Right ventricle myocardium superior (tissue), 1 donor: ENCODE measurements around the gene SH3PXD2A. TPM values are rescaled to one million over a fixed set of nuclear protein-coding genes. Genes with fewer than 3 reads are reported as not detected.

Experiments used
- ATAC-seq: fragments of 200-7000 bp; cut with Tn5 transposase; one replicate; pipeline ENCODE4 v1.9.1; 2020; ENCODE audit warnings: mild to moderate bottlenecking; ENCODE audit not compliant: poor library complexity
- DNase-seq: peaks from one replicate; pipeline ENCODE4 v3.0.0-alpha.2; 2020
- intact Hi-C: fragments of 100-400 bp; cut with DNase I; formaldehyde crosslinking; loops from one replicate; pipeline ENCODE4 v1.11.2; 2022
- total RNA-seq: library from RNA; stranded (reverse); fragmentation: NEBNext Ultra II Directional; extraction: Animal tissue kit (Norgen Biotek cat#: 25700); gene quantifications from one replicate; pipeline ENCODE4 v1.2.1, GENCODE V29; 2021
- donor health status: DM: no; HTN: yes; CAD: no; lungs with severe emphysema.

The SH3PXD2A gene
- total RNA-seq, 1 donor from 2014 or later: 27.0 TPM

DNA sequence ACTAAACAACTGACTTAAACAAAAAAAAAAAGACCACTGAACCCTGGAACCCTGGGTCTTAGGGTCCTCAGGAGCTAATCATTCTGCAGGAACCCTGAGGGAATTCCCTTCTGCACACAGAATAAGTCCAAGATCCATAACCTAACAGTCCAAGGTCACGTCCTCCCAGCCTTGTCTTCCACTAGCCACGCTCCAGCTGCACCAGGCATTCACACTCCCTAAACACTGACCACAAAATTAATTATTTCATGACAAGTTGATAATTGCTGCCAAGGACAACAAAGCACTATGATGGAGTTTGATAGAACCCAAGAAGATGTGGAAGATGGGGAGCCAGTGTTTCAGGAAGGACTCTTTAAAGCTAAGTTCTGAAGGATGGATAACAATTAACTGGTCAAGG, 130.6 kb downstream of the SH3PXD2A start:
- ATAC-seq (no peak), DNase-seq (peak; percentile 2)
- intact Hi-C loops: no loop called here

DNA sequence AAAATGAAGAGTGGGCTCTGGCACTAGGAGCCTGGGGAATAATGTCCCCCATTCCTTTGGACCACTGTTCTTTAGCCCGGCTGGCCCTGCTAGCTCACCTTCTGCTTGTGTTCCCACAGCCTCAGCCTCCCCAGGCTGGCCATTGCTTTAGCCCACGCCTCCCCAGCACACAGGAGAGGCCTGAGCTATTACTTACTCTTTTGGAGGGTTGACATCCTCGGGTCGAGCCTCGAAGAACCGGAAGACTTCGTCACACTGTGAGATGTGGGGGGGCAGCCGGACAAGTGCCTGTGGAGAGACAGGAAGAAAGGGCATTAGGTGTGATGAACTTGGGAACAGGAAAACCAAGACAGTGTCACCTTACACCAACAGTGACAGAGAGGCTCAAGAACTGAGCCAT, 131.3 kb downstream of the SH3PXD2A start:
- ATAC-seq: no peak
- DNase-seq: peak; percentile 12
- intact Hi-C loops: no loop called here

DNA sequence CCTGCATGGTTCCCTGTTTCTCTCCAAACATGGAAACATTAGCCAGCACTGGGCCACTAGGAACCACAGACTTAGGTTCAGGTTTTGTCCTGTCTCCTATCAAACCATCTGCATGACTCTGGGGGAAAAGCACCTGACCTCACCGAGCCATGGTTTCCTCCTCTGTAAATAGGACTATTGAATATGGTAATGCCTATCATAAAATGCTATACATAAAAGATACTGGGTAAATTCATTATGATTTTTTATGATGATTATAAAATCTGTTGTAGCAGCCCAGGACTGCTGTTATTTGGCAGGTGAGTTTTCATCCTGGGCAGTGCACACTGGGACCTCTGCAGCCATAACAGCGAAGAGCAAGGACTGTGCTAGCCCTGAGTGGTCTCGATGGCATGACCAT, 131.8 kb downstream of the SH3PXD2A start:
- no peak for ATAC-seq
- peak; percentile 8 for DNase-seq
- intact Hi-C loops: no loop called here

DNA sequence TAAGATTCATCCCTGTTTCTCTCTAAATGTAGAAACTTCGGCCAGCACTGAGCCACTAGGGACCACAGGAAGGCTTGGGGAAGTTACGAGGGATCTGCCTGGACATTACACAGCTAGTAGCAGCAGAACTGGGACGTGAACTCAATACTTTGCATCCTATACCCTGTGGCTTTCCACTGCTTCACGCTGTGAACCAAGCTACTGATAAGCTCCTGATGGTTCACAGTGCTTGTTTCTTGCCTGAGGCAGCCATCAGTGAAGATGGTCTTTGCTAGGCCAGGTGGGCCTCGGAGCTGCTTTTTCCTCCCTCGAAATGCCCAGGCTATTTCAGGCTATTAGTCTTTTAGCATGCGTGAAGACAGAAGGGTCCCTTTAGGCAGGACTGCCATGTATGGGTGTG, 132.7 kb downstream of the SH3PXD2A start:
- DNase-seq: peak; percentile 8
- intact Hi-C loops: no loop called here
- ATAC-seq: no peak

DNA sequence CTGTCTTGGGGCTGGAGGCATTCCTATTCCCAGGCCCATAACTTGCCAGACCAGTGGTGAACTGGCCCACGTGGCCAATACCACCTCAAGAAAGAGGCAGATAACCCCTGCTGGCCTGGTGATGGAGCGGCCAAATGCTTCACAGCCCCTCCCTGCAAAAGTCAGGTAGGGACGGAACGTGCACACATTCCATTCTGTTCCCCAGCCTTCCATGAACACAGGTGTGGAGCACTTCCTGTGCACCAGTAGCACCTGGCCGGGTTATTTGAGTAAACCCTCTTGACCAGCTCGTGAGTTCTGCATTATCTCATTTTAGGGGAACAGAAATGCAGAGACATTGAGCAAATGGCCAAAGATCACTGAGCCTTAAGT, 134.4 kb downstream of the SH3PXD2A start:
- DNase-seq (peak; percentile 8), ATAC-seq (no peak)
- intact Hi-C loops: no loop called here

DNA sequence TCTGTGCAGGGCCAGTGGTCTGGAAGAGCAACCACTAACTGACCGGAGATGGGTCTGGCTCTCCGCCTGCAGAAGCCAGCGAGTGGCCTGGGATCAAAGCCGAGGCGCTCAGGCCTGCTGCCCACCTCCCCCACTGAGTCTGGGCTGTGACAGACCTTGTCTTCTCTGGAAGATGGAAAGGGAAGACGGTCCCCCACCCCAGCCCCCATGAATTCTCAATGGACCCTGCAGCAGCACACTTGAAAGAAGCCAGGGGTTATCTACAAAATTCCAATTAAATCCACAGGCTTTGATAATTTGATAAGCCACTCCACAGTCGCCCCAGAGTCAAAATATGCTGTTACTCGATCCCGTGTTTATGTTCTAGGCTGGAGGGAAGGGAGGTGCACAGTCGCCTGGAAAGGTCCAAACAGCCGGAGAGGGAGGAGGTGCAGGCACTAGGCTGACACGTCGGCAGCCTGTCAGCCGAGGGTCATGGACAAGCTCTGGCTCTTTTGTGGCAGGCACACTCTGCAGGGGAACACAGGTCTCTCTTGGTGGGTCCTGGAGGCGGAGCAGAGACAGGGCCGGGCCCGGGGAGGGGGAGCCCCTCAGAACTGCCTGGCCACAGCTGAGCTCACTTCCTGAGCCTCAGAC, 134.9 kb downstream of the SH3PXD2A start:
- DNase-seq (peak; percentile 39), ATAC-seq (peak; percentile 76)
- intact Hi-C loops: no loop called here

DNA sequence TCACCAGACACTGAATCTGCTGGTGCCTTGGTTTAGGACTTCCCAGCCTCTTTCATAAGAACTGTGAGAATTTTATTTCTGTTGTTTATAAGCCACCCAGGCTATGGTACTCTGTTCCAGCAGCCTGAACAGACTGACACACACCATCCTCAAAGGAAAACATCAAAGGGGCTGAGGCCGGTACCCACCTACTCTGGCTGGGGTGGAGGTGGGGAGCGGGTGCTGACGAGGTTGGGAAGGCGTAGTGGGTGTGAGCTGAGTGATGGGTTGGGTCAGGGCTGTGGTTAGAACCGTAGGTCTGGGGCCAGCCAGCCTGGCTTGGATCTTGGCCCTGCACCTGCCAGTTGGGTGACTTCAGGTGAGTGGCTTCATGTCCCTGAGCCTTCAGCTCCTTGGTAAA, 136.3 kb downstream of the SH3PXD2A start:
- intact Hi-C loops: no loop called here
- DNase-seq (peak; percentile 16), ATAC-seq (no peak)

DNA sequence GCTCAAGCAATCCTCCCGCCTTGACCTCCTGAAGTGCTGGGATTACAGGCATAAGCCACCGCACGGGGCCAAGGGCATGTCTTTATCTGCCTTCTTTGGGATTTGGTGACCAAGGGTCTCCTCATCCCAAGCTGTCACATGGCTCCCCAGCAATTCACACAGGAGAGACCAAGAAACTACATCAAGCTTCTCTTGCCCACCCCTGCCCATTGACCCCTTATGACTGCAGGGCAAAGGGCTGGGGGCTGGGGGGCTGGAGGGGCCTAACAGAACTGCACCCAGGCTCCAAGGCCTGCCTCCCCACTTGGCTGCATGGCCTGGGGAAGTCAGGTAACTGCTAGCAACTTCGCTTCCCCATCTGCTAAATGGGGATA, 137.1 kb downstream of the SH3PXD2A start:
- DNase-seq: peak; percentile 24

DNA sequence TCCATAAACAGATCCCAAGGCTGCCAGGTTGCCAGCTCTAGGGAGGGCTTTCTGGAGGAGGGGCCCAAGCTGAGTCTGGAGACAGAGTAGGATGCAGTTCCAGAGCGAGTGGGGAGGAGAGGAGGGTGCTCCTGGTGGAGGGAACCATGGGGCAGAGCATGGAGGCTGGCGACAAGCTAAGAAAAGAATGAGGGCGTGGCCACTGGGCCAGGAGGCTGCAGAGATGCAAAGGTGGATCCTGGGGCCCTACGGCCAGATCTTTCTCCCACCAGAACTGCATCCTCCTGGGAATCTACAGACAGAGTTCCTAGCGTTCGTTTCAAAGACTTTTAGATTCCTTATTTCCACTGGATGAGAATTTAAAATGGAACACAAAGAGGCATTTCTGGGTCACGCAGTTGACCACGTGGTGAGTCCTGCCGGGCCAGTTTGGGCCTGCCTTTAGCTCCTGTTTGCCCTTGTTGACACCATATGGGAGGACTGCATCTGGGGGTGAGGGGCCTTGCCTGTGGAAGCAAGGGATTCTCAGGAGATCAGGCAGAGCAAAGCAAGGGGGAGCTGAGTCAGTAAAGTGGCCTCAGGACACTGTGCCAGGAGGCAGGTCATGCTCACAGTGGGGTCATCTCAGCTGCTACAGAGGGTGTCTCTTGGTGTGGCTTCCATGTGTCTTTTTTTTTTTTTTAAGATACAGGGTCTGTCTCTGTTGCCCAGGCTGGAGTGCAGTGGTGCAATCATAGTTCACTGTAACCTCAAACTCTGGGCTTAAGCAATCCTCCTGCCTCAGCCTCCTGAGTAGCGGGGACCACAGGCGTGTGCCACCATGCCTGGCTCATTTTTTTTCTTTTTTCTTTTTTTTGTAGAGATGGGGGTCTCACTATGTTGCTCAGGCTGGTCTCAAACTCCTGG, 137.8 kb downstream of the SH3PXD2A start:
- intact Hi-C loops: no loop called here
- ATAC-seq: no peak
- peak; percentile 14 for DNase-seq

More for the DNA sequence above, 137.1 kb downstream of the SH3PXD2A start:
- intact Hi-C loops: no loop called here
- ATAC-seq: no peak

DNA sequence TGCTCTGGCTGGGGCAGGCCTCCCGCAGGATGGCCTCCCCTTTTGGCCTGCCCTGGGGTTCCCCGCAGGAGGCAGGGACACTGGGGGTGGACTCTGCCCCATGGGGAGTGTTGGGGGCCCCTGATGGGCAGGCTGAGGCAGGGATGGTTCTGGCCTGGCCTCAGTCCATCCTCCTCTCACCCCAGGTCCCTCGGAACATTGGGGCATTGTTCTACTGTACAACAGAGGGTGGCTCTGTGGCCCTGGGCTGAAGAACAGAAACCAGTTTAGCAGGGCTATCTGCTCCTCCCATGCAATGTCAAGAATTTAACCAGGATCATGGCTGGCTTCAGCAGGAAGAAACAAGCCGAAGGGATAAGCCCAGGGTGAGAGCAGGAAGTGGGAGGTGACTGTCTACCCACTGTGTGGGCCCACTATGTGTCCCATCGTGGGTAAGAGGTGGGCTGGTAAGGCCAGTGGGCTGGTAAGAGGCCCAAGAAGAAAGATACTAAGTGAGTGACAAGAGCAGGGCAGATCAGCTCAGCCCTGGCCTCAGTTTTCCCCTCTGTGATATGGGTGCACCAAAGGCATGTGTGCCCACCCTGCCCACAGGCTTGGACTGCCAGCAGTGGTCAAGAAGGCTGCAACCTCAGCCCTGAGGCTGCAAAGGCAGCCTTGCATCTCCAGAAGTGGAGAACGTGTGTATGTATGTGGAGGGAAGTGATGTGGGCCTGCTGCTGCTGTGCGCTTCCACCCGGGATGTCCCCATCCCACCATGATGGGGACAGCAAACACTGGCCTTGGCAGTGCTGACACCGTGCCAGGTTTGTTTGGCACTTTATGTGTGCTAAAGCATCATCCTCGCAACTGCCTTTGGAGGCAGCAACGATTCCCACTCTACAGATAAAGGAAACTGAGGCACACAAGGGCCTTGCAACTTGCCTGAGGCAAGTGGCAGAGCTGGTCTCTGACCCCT, 138.9 kb downstream of the SH3PXD2A start:
- intact Hi-C loops: no loop called here
- ATAC-seq (no peak), DNase-seq (peak; percentile 20)

DNA sequence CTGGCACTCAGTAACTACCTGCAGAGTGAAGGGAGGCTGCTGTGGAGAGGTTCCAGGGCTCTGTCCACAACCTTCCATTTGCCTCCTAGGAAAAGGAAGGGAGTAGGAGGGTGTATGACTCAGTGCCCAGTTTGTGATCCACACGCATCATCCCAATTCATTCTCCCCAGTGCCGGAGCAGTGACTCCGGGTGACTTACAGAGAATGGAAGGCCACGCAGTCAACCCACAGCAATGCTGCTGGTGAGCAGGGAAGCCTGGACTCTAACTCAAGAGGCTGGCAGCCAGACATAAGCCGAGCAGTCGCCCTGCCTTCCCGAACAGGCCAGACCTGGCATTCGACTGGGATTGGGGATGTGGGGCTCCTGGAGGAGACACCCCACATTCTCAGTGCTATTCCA, 139.9 kb downstream of the SH3PXD2A start:
- ATAC-seq: no peak
- DNase-seq: peak; percentile 37
- intact Hi-C loops: no loop called here

DNA sequence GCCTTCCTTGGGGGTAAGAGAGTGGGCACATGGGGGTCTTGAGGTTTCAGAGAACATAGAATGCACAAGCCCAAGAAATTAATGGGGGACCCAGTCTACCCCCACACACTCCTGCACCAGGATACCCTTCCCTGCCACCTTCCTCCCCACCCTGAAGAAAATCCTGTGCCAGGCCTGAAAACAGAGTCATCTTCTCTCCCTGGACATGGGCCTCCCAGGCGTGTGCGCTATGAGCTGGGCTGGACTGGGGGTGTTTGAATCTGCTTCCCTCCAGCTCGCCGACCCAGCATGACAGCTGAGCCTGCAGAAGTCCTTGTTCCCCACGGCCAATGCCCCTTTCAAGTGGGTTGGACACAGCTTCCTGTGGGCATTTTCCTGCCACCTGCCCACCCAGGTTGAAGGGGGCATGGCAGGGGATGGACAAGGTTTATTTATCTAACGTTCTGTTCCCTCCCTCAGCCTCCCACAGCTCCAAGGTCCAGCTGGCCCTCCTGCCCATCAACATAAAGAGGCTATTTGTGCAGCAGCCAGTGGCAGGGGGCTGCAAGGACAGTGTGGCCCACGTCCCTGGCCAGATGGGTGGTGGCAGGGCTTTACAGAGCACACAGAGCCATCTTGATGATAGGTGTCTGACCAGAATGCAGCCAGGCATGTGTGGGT, 141.0 kb downstream of the SH3PXD2A start:
- peak; percentile 24 for DNase-seq
- ATAC-seq: no peak
- intact Hi-C loops: no loop called here

DNA sequence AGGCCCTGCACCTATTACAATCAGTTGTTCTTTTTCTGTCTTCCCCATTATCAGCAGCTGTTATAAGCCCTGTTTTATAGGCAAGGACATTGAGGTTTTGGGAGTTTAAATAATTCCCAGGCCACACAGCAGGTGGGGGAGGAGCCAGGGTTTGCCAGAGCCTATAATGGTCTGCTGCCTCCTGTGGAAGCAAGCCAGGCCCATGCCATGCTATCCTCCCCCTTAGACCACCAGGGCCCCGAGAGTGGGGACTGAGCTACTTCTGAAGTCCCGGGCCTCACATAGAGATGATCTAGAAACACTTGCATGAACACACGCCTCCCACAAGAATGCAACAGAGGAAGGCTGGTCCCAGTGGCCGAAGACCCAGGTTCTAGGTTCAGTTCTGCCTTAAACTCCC, 141.7 kb downstream of the SH3PXD2A start:
- ATAC-seq: no peak
- intact Hi-C loops: loop anchor here (1.0 kb wide), 1 partner anchor 147 kb away; no protein-coding TSS in a partner anchor
- DNase-seq: peak; percentile 41

DNA sequence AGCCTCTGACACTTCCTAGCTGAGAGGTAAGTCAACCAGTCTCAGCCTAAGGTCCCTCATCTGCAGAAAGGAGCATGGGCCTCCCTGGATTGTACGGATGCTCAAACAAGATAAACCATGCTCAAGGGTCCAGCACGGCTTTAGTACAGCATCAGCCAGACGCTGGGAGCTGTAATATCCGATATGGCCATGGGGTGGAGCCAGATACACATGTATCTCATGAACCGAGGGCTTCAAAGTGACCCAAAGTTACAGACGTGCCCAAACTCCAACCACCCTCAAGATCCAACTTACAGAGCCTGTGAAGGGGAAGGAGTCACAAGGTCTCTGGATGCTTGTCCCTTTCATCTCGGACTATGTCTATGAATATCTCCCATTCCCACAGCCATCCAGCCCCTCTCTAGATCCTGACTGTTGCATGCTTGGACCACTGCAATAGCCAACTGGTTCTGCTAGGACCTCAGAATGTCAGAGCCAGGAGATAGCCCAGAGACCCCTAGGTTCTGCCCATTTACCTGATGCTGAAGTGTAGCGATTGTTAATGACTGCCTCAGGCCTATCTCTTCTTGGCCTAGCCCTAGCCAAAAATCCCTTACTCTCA, 142.4 kb downstream of the SH3PXD2A start:
- peak; percentile 91 for ATAC-seq

DNA sequence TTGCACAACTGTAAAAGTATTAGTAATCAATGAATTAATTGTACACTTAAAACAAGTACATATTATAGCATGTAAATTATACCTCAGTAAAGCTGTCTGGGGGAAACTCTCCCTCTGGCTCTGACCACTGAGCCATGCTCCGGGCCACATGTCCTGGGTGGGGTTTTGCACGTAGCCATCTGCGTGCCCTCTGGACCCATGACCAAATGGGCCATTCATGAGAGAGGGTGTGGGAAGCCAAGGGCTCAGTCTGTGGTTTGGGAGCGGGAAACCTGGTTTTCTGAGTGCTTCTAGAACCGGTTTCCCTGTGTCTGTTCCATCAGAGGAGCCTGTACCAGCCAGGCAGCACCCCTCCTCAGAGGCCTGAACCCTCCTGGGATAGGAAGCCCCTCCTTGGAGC, 143.2 kb downstream of the SH3PXD2A start:
- intact Hi-C loops: no loop called here
- no peak for ATAC-seq
- DNase-seq: peak; percentile 28

More for the DNA sequence above, 142.4 kb downstream of the SH3PXD2A start:
- intact Hi-C loops: loop anchor here (1.0 kb wide), 1 partner anchor 147 kb away; no protein-coding TSS in a partner anchor
- DNase-seq: peak; percentile 82

DNA sequence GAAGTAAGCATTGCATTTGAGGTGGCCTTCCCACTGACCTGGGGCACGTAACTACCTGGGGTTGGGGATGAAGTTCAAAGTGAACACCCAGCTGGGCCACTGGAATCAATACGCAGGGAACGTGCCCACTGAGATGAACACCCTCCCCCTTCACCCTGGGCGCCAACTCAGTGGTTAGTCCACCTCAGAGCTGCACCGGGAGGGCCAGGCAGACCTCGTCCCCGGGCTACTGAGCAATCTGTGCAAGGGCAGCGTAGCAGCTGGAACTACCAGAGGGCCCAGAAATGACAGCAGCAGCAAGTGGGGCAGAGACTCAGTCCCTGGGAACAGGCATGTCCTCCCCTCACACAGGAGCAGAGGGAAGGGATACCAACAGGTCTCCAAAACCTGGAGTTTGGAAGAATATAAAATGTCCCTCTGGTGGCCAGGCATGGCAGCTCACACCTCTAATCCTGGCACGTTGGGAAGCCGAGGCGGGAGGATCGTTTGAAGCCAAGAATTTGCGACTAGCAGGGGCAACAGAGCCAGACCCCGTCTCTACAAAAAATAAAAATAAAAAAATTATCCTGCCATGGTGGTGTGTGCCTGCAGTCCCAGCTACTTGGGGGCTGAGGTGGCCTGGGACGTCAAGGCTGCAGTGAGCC, 143.9 kb downstream of the SH3PXD2A start:
- DNase-seq: peak; percentile 11
- intact Hi-C loops: no loop called here

DNA sequence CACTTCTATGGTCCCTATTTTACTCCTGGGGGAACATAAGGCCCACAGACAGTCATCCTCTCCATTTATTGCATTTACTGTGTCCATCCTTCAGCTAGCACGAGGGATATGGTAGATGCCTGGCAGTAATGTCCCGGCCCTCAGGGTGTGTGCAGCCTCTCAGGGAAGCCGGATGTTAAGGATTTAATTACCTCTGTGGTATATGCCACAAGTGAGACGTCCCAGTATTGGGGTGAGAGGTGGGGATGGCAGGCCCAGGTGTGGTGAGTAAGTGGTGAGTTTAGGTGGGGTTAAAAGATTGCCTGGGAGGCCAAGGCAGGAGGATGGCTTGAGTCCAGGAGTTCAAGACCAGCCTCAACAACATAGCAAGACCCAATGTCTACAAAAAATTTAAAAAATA, 144.9 kb downstream of the SH3PXD2A start:
- ATAC-seq (no peak), DNase-seq (peak; percentile 4)
- intact Hi-C loops: no loop called here

More for the DNA sequence above, 143.9 kb downstream of the SH3PXD2A start:
- ATAC-seq: no peak
